CD4-positive, alpha-beta T cell treated with Interleukin-17A for 1 hour (primary cell): ENCODE measurements around the gene MAPK9.
"Not testable (repeated sequence)": the region's sequence is repeated elsewhere in the genome, so short reads cannot be mapped to it uniquely, and the experiment has no call there.

Experiments used
- DNase-seq: peaks from one replicate; pipeline ENCODE4 v3.0.0-alpha.2; 2020

The MAPK9 gene

GRCh38 chr5:180324601-180324950, 32.7 kb upstream of the MAPK9 start:
- DNase-seq = no peak

- DNase-seq = no peak
These were observed 32.2 kb upstream of the MAPK9 start for GRCh38 chr5:180323941-180324600.

- DNase-seq = no peak
These were observed 31.3 kb upstream of the MAPK9 start for GRCh38 chr5:180323160-180323559.

GRCh38 chr5:180318456-180319089, 26.7 kb upstream of the MAPK9 start:
- DNase-seq = no peak

- no peak for DNase-seq
These were observed 24.7 kb upstream of the MAPK9 start for GRCh38 chr5:180316586-180316985.

- DNase-seq = peak; percentile 79
These were observed 23.9 kb upstream of the MAPK9 start for GRCh38 chr5:180315762-180316212.

- DNase-seq = peak; percentile 60
These were observed 22.0 kb upstream of the MAPK9 start for GRCh38 chr5:180313677-180314505.

- DNase-seq = no peak
These were observed 19.3 kb upstream of the MAPK9 start for GRCh38 chr5:180311216-180311615.

- DNase-seq = no peak
These were observed 14.9 kb upstream of the MAPK9 start for GRCh38 chr5:180306796-180307195.

- DNase-seq = no peak
These were observed 13.6 kb upstream of the MAPK9 start for GRCh38 chr5:180305481-180305880.

- DNase-seq = no peak
These were observed 12.8 kb upstream of the MAPK9 start for GRCh38 chr5:180304431-180305375.

GRCh38 chr5:180304016-180304292, 12.1 kb upstream of the MAPK9 start:
- no peak for DNase-seq

- DNase-seq = no peak
These were observed 11.5 kb upstream of the MAPK9 start for GRCh38 chr5:180303226-180304015.

- DNase-seq = no peak
These were observed 10.4 kb upstream of the MAPK9 start for GRCh38 chr5:180302256-180302655.

GRCh38 chr5:180301253-180301652, 9.4 kb upstream of the MAPK9 start:
- no peak for DNase-seq

- DNase-seq = no peak
These were observed 7.6 kb upstream of the MAPK9 start for GRCh38 chr5:180299526-180299925.

GRCh38 chr5:180299014-180299413, 7.1 kb upstream of the MAPK9 start:
- DNase-seq = not testable (repeated sequence)

- no peak for DNase-seq
These were observed 5.9 kb upstream of the MAPK9 start for GRCh38 chr5:180297587-180298282.

GRCh38 chr5:180296771-180297170, 4.9 kb upstream of the MAPK9 start:
- peak; percentile 21 for DNase-seq

- DNase-seq = no peak
These were observed 3.2 kb upstream of the MAPK9 start for GRCh38 chr5:180294913-180295555.

- no peak for DNase-seq
These were observed 2.5 kb upstream of the MAPK9 start for GRCh38 chr5:180294411-180294810.
